GM21390 (cell line): ENCODE data around the gene IQCC.

Experiments
- ATAC-seq: cut with Tn5 transposase; IDR thresholded peaks from one replicate; pipeline ENCODE4 v1.9.1; 2021; ENCODE audit not compliant: unreplicated experiment

The IQCC gene

GRCh38 chr1:32221980-32222755, 16.7 kb downstream of the IQCC start, which contains the start of the genes EIF3I and TMEM234:
EIF3I (plus strand) TSS chr1:32222407; CDS start chr1:32222442, 35 bp downstream.
TMEM234 (minus strand) TSS chr1:32222353; CDS start chr1:32222322, 31 bp downstream.
- ATAC-seq: peak; percentile 92

GRCh38 chr1:32223683-32224082, 18.2 kb downstream of the IQCC start:
- no peak for ATAC-seq

GRCh38 chr1:32224285-32224684, 18.8 kb downstream of the IQCC start:
- no peak for ATAC-seq

GRCh38 chr1:32228771-32229170, 23.3 kb downstream of the IQCC start:
- no peak for ATAC-seq

GRCh38 chr1:32231843-32232432, 26.5 kb downstream of the IQCC start:
- no peak for ATAC-seq

GRCh38 chr1:32232558-32233304, 27.3 kb downstream of the IQCC start:
- ATAC-seq: no peak

GRCh38 chr1:32234792-32235191, 29.3 kb downstream of the IQCC start:
- no peak for ATAC-seq

GRCh38 chr1:32239337-32239736, 33.9 kb downstream of the IQCC start:
- ATAC-seq: no peak

- ATAC-seq: no peak
Observed at GRCh38 chr1:32239790-32240139, 34.3 kb downstream of the IQCC start.

- ATAC-seq: no peak
Observed at GRCh38 chr1:32240140-32240951, 34.9 kb downstream of the IQCC start.

- no peak for ATAC-seq
Observed at GRCh38 chr1:32241001-32241763, 35.7 kb downstream of the IQCC start.

GRCh38 chr1:32242341-32242851, 36.9 kb downstream of the IQCC start:
- ATAC-seq: no peak

GRCh38 chr1:32246888-32247273, 41.4 kb downstream of the IQCC start, which contains the start of gene FAM167B:
FAM167B (plus strand) TSS chr1:32247222; CDS start chr1:32247422, 200 bp downstream.
- no peak for ATAC-seq

GRCh38 chr1:32247452-32247851, 42.0 kb downstream of the IQCC start:
- ATAC-seq: no peak

- no peak for ATAC-seq
Observed at GRCh38 chr1:32247983-32248889, 42.8 kb downstream of the IQCC start.

- peak; percentile 44 for ATAC-seq
Observed at GRCh38 chr1:32249831-32250525, 44.5 kb downstream of the IQCC start.

- ATAC-seq: peak; percentile 30
Observed at GRCh38 chr1:32250893-32251716, 45.6 kb downstream of the IQCC start, which contains the start of gene LCK. LCK (plus strand) TSS chr1:32251265; CDS start chr1:32274330, 23,065 bp downstream.
